SK-N-SH treated with all-trans-retinoic acid at 6 μM for 48 hours (cell line): ENCODE data around the gene GAR1.

Source experiments
- PPARA ChIP-seq: fragments of 250-450 bp; sonication (Bioruptor Pico); IDR thresholded peaks from 2 replicates; pipeline ENCODE4 v1.5.0; 2020; ENCODE audit warnings: mild to moderate bottlenecking, borderline replicate concordance
- RARB ChIP-seq: fragments of 250-450 bp; sonication (Bioruptor Pico); IDR thresholded peaks from 2 replicates; pipeline ENCODE4 v1.8.0; 2021; ENCODE audit warnings: mild to moderate bottlenecking, moderate library complexity
- ZNF8 ChIP-seq: fragments of 450-650 bp; formaldehyde crosslinking; IDR thresholded peaks from 2 replicates; pipeline ENCODE4 v1.5.0; 2020; ENCODE audit warnings: mild to moderate bottlenecking, moderate library complexity

DNA sequence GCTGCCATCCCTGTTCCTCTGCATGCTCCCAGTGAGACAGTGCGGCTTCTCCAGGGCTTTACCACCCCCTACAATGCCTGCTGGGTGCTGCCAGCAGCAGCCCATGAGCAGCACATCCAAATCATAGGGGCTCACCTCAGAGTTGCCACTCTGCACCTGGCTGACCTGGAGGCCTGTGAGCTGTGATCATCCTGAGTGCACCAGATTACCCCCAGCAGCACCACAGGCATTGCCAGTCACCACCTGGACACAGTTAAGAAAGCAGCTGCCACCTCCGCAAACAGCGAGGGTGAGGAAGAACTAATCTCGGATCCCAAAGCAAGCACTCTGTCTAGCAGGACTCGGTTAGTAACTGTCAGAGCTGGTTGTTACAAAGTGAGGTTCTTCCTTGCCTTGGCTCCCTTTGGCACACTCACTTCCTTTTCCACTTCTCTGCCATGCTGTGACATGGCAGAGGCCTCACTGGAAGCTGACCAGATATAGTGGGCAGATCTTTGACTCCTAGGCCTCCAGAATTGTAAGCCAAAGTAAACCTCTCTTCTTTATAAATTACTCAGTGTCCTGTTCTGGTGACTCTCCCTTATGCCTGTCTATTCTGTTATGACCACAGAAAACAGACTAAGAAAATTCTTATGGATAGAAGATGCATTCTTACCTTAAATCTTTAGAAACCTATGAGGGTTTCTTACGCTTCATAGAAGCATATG lies 57.5 kb downstream of the GAR1 start:
- TF ChIP-seq ZNF8 (no peak), RARB (no peak), PPARA (CRISPR knock-in tag) (no peak)
